ENCODE data around the gene PRKG1.
"Not testable (repeated sequence)": the region's sequence is repeated elsewhere in the genome, so short reads cannot be mapped to it uniquely, and the experiment has no call there.

The PRKG1 gene

DNA sequence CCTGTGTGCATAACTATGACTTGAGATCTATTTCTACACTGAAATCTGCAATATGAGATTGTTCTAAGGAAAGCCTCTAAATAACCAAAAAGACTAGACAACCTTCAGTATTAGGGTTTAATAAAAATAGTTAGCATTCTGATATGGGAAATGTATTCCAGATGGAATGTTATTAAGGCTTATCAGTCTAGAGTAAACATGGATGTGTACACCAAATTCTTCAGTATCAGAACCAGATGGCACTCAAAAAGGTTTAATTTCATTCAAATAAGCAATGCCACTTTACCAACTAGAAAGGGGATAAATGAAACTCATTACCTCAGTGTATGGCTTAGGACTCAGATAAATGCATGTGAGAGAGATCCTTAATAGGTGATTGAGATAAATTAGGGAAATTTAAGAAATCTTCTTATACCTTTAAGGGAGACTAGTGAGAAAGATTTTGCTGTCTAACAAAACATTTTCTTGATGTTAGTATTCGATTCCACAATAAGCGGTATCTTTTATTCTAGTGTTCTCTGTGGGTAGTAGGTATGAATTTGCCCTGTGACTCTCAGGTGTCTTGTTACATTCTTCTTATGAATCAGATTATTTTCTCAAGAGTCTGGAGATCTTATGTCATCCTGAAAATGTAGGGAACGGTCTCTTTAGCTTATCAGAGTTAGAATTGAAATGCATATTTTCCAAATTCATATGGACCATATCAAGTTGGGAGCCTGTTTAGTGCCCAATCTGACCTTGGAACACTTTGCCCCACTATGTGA lies 159.2 kb downstream of the PRKG1 start:
- FAIRE-seq, result no peak

DNA sequence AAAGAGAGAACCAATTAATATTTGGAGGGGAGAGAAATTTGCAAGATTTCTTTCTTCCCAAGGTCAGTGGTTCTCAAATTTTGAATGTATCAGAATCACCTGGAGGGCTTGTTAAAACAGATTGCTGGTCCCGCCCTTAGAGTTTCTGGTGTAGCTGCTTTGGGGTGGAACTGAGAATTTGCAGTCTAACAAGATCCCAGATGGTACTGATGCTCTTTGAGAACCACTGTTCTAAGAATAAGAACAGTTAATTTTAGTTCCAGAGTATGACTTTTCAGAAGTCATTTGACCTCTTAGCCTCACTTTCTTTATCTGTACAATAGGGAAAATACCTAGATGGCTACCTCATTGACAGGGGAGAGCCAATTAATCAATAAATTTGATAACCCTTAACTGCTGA lies 161.6 kb downstream of the PRKG1 start:
- FAIRE-seq, result no peak

DNA sequence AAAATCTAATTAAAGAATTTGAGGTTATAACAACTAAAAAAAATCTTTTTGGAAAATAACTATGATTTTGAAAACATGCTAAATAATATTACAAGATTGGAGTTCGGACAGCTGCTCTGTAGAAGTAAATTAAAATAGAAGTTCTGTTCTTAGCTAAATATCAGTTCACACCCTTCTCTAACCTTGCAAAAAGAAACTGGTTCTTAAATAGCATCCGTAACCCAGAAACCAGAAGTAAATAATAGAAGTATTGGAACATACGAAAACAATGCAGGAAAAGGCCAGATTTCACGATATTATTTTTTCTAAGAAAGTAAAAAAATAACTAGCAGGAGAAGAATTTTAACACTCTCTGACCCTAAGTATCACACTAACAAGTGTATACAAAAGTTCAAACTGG lies 164.7 kb downstream of the PRKG1 start:
- FAIRE-seq, result no peak

DNA sequence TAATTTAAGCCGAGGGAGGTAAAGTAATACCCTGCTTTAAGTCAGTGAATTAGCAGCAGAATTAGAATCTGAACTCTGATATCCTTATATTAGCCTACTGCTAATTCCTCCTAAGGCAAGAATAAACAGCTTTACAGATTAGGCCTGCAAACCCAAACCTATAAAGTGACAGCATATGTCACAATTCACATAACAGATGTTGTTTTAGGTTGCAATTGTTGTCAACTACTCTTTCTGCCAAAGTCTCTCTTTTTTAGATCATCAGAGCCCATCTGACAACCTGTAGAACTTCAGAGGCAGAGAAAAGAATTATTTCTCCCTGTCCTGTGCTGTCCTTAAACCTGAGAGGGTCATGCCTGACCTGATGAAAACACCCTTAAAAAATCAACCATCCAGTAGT lies 167.2 kb downstream of the PRKG1 start:
- FAIRE-seq, result no peak

DNA sequence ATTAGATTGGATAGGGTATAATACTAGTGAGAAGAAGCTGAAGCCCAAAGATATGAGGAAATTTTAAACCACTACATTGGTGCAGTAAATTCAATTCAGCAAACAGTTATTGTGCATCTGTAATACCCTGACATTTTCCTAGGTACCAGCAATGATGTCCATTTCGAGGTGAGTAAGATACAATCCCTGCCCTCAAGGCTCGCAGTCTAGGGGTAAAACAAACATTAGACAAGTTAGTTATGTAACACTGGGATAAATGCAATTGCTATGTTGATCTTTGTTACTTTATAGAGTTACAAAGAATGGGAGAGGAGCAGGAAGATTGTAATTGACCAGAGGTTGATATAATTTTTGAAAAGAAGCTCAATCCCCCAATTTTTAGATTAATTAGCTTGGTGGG lies 168.1 kb downstream of the PRKG1 start:
- FAIRE-seq, result no peak

DNA sequence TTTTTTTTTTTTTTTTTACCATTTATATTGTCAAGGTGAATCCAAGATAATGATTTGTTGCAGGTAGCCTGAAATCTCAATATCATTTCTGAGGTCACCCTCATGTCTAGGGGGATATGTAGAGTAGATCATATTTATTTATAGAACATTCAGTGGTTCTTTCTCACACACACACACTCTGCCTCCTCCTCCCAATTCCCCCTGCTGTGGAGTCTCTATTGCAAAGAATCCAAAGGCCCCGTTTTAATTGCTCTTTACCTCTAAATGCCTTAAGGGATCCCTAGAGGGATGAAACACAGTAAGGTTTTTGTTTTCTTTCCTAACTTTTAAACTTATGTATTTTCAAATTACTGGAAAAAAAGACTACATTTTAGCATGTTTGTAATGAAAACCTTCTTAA lies 170.0 kb downstream of the PRKG1 start:
- FAIRE-seq, result no peak

DNA sequence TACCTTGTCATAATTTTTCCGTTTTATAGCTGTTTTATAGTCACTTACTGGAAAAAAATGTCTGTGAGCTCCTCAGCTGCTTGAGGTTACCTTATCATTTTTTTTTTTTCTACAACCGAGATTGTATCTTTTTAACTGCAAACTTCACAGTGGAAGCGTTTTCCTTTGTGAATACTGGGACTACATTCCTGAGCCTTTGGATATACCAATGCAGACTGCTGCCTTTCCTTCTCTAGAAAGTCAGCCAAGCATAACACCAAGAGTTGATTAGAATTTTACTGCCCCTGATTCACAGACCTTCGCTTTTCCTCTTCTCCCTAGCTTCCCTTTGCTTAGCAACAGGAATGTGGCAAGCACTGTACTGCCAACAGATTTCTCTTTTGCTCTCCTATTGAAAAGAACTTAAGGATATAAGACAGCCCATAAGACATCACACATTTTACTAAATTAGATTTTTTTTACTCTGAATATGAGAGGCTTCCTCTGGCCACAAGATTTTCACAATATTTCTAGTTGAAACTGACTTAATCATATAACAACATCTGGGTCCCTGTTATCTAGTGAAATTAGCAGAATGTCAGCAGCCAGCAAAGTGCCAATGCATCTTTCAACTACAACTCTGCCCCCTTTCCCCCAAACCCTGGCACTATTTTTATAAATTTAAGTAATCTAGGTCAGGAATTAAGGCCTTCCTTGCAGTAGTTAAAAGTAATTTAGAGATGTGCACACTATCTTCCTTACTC lies 170.6 kb downstream of the PRKG1 start:
- FAIRE-seq, result no peak

DNA sequence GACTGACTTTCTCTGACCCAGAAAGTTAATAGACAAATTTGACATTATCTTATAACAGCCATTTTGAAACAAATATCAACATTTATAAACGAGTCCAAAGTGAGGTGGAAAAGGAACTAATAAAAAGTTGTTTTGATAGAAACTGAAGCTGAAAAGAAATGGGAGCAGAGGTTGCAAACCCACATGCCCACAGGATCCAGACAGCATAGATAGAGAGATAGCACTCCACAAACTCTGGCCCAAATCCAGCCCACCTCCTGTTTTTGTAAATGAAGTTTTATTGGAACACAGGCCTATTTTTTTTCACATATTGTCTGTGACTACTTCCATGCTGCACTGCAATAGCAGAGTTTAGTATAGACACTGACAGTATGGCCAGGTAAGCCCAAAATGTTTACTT lies 171.9 kb downstream of the PRKG1 start:
- FAIRE-seq, result no peak

DNA sequence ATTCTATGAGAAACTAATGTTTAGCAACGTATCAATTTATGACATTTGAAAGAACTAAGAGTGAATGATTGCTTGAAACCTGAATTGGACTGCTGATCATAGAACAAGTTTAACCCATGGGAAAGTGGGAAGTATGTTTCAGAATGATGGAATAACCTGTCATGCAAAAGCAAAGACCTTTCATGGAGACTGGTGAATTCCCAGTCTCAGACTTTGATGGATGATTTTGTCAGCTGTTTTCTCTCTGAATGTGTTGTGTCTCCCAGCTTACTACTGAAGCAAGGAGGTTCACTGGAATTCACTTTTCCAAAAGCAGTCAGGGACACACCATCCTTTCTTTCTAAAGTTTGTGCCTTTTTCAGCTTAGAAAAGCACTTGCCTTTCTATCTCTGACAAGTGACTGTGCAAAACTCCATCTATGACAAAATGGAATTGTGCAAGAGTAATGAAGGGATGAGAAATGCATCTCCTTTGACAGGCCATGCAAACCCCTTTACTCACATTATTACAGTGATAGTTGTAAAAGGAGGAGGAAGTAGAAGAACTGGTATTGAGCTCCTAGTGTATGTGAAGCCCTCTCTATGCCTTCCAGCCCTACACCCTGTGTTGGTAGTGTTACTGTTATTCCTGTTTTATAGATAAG lies 176.1 kb downstream of the PRKG1 start:
- FAIRE-seq, result no peak

DNA sequence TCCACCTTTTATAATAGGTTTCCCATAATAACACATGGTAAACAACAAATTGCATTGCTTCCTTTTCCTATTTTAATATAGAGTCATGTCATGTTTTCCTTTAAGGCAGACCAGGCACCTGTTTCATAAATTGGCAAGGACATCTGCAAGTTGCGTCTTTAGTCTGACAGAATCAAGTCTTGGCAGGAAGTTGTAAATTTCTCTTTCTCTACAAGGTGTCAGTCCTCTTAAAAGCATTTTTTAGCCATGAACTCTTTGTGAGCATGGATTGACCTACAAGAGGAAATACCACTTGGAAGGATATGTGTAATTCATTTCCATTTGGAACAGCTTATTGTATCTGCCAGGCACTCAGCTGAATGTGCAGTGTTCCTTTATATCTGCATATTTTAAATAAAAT lies 176.8 kb downstream of the PRKG1 start:
- no peak for FAIRE-seq

DNA sequence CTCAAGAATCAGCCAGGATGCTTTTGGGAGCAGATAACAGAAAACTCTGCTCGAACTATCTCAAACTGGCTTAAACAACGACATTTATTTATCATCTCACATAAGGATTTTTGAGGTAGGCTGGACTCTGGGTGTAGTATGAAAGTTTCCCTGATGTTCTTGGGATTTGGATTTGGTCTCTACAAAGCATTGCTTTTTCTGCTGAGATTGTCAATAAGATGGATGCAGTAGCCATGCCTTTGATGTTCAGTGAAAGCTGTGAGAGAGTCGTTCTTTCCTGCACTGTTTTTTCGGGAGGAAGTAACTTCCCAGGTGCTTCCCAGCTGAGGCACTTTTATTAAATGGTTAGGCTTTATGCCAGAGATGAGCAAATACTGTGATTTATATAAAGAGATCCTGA lies 181.1 kb downstream of the PRKG1 start:
- no peak for FAIRE-seq

DNA sequence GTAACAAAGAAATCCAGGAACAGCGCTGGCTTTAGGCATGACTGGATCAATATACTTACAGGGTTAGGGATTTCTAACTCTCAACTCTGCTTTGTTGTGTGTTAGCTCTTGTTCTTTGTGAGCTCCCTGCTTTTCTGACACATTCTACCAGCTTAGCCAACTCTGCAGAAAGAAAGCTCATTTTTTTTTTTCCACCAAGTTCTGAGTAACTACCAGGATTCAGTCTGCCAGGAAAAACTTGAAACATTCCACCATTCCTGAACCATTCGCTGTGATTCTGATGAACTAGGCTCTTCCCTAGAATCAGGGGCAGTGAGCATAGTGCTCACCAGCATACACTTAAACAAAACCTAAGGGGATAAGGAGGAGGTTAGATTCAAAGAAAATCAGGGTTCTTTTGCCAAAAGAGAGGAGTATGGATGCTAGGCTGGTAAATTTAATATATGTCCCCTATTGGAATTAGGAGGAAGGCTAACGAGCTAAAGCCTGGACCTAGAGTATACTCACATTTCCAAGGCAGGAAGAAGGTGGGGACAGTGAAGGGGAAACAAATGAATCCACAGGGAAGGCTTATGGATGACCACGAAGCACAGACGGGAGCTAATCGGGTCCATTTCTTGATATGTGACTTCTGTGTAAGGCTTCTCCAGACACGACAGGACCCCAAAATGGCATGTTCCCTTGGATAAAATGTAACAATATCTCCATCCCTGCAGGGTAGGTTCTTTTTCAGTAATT lies 183.4 kb downstream of the PRKG1 start:
- no peak for FAIRE-seq

DNA sequence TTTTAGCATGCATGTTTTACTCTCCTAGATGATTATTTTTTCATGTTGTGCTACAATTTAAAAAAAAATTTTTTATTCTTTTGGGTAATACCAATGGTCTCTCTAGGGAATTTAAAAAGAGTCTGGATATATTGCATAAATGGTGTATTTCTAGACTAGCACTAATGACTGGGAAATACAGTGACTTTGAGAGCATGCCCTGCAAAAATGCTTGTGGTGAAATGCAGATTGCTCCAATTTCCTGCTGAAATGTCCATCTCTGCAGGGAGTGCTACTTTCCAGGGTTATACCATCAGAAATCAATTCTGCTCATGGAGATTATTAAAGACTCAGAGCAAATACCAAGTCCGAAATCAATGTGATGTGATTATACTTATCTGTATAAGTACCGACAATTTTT lies 186.1 kb downstream of the PRKG1 start:
- no peak for FAIRE-seq

DNA sequence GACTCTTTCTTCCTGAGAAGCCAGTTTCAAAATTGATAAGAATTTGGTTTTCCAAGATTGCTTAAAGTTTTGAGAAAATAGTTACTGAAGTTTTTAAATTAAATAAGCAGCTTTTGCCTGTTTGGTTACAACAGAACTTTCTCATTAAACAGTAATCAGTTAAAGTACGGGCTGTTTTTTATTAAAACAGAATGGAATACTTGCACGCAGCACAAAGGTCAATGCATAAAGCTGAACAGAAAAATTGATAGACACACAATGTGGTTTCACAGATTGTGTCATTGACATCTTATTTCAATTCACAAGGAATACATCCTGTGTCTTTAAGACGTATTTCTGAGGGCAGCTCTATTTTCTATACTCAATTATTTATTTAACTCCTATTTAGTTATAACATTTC lies 192.2 kb downstream of the PRKG1 start:
- FAIRE-seq, result no peak

DNA sequence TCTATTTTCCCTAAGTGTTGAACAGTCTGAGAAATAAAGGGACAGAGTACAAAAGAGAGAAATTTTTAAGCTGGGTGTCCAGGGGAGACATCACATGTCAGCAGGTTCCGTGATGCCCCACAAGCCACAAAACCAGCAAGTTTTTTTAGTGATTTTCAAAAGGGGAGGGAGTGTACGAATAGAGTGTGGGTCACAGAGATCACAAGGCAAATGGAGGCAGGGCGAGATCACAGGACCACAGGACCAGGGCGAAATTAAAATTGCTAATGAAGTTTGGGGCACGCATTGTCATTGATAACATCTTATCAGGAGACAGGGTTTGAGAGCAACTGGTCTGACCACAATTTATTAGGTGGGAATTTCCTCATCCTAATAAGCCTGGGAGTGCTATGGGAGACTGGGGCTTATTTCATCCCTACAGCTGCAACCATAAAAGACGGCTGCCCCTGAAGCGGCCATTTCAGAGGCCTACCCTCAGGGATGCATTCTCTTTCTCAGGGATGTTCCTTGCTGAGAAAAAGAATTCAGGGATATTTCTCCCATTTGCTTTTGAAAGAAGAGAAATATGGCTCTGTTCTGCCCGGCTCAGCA lies 193.8 kb downstream of the PRKG1 start:
- FAIRE-seq, result not testable (repeated sequence)

DNA sequence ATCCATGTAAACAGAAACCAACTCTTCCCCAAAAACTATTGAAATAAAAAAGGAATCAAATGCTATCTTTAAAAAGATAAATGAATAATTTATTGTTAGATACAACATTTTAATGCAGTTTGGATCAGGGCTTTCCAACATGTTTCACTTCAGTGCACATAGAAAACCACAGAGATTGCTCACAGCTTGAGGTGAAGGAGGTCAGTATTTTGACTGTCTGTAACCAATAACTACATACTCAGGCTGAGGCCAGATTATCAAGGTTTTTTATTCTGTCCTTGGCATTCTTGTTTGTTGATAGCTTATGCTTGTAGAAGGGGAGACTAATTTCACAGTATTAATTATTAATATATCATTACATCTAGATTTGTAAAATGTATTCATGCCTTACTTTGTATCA lies 195.5 kb downstream of the PRKG1 start:
- FAIRE-seq, result no peak

DNA sequence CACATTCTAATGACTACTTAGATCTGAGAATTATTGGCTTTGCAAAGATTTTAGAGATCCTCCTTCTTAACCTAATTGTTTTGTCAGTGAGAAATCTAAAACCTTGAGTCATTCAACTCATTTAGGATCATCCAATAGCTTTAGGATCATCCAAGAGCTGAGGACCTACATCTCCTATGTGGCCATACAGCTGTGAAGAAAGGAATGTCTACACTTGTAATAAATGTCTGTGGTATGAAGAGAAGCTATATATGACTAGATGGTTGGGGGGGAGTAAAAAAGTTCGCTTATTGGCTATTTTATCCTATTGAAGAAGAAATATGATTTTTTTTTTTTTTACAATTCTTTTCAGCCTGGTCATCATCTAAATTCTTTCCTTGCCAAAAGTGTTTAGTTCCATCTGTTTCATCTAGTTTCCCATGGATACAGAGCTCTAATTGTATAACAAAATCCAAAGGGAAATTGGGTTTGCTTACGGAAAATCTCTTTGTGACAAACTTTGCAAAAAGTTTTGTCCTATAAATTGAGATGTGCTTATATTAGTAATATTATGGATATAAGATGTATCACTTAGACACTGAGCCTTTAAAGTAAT lies 196.7 kb downstream of the PRKG1 start:
- no peak for FAIRE-seq

DNA sequence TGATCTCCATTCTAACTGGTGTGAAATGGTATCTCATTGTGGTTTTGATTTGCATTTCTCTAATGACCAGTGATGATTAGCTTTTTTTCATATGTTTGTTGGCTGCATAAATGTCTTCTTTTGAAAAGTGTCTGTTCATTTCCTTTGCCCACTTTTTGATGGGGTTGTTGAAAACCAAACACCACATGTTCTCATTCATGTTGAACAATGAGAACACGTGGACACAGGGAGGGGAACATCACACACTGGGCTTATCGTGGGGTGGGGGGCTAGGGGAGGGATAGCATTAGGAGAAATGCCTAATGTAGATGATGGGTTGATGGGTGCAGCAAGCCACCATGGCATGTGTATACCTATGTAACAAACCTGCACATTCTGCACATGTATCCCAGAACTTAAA lies 197.8 kb downstream of the PRKG1 start:
- not testable (repeated sequence) for FAIRE-seq

DNA sequence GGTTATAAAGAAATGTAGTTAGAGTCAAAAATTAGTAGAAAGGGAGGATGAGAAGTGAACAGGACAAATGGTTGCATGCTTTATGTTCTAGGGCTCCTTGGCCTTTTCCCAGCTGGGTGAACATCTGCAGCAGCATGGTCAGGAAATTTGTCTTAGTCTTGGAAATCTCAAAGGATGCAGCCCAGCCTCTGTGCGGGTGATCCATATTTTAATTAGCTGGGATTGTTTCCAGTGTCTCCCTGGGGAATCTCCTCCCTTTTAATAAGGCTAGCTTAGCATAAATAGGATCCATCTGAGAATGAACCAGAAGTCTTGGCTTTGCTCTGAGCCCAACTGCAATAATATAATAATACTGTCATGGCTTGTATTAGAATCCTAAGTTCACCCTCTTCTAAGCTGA lies 198.3 kb downstream of the PRKG1 start:
- no peak for FAIRE-seq

DNA sequence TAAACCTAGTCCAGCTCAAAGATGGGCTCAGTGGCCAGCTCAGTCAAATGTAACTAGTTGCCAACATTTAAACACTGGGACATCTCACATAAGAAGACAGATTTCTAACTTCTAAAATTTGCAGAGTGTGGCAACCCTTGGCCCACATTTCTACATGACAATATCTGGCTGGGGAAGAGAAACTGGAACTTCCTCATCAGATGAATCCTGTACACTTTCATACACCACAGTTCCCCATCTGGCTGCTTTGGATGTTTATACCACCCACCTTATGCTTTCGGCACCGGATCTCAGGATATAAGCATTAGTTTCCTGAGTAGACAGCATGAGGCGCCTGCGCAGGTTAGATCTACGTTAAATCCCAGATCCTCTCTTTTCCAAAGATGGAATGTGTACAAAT lies 199.3 kb downstream of the PRKG1 start:
- no peak for FAIRE-seq

DNA sequence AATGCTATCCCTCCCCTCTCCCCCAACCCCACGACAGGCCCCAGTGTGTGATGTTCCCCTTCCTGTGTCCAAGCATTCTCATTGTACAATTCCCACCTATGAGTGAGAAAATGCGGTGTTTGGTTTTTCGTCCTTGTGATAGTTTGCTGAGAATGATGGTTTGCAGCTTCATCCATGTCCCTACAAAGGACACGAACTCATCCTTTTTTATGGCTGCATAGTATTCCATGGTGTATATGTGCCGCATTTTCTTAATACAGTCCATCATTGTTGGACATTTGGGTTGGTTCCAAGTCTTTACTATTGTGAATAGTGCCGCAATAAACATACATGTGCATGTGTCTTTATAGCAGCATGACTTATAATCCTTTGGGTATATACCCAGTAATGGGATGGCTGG lies 201.8 kb downstream of the PRKG1 start:
- FAIRE-seq, result not testable (repeated sequence)

DNA sequence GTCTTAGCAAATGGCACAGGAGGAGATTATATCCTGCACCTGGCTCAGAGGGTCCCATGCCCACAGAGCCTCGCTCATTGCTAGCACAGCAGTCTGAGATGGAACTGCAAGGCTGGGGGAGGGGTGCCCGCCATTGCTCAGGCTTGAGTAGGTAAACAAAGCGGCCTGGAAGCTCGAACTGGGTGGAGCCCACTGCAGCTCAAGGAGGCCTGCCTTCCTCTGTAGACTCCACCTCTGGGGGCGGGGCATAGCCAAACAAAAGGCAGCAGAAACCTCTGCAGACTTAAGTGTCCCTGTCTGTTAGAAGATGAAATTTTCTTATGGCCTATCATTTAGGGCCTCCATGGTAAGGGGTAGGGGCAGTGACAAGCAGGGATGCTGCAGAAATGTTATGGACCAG lies 207.1 kb downstream of the PRKG1 start:
- FAIRE-seq, result not testable (repeated sequence)

DNA sequence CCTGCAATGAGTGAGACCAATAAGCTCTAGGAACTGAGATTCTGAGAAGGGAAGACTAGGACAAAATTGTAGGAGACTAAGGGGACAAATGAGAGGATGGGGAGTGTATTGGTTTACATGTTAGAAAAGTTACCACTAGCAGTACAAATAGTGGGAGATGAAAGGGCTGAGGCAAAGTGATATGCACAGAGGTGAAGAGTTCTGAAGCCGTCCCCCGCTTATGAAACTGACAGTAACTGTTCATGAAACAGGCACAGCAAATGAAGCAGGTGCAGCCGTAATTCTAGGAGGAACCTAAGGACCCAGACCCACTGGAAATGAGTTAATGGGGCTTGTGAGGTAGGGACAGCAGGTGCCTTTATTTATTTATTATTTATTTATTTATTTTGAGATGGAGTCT lies 211.3 kb downstream of the PRKG1 start:
- FAIRE-seq, result no peak

Data from colon (tissue), 2 donors.